Nephron (organoid): ENCODE results near the gene CALML5.

Source experiments
- H3K27ac Mint-ChIP-seq, 3 experiments: 2 replicates each; pipeline ENCODE4 v1.8.0; 2020; ENCODE audit warnings: mixed read lengths in 3 of 3, mild to moderate bottlenecking in 2 of 3, moderate library complexity in 1 of 3
- H3K27me3 Mint-ChIP-seq: 2 replicates; pipeline ENCODE4 v1.8.0; 2021; ENCODE audit warnings: low read depth, mild to moderate bottlenecking, moderate library complexity, mixed read lengths
- H3K36me3 Mint-ChIP-seq: 2 replicates; pipeline ENCODE4 v1.8.0; 2020; ENCODE audit warnings: low read depth, mixed read lengths
- H3K4me1 Mint-ChIP-seq: 2 replicates; pipeline ENCODE4 v1.8.0; 2020; ENCODE audit warnings: mixed read lengths
- H3K4me3 Mint-ChIP-seq, 3 experiments: 2 replicates each; pipeline ENCODE4 v1.8.0; 2020; ENCODE audit warnings: mild to moderate bottlenecking in 3 of 3, mixed read lengths in 3 of 3, moderate library complexity in 2 of 3
- H3K9me3 Mint-ChIP-seq: 2 replicates; pipeline ENCODE4 v1.8.0; 2020; ENCODE audit warnings: mixed read lengths
- CTCF ChIP-seq, 3 experiments: fragments of 200-600 bp; sonication (generic); IDR thresholded peaks; one replicate each; pipeline ENCODE4 v1.5.0; 2021; ENCODE audit warnings: antibody characterized with exemption in 3 of 3; ENCODE audit not compliant: unreplicated experiment in 3 of 3

CALML5 gene

GRCh38 chr10:5534880-5535856 lies 35.8 kb upstream of the CALML5 start:
- H3K4me1 Mint-ChIP-seq: peaks cover 60% of the 10 kb centered on the region
- peak overlapping the region; percentile 46 to 71 (median 56) for H3K27ac Mint-ChIP-seq
- TF ChIP-seq CTCF (IDR thresholded peaks at IDR 0.05; ENCODE audit: unreplicated experiment in 3 of 3): no peak
- peaks cover 6% of the 10 kb centered on the region for H3K9me3 Mint-ChIP-seq
- peaks cover 3% of the 10 kb centered on the region for H3K27me3 Mint-ChIP-seq
- no peaks in the 10 kb centered on the region for H3K36me3 Mint-ChIP-seq
- peak overlapping the region in 1 of 3 experiments; percentile 8 for H3K4me3 Mint-ChIP-seq

DNA sequence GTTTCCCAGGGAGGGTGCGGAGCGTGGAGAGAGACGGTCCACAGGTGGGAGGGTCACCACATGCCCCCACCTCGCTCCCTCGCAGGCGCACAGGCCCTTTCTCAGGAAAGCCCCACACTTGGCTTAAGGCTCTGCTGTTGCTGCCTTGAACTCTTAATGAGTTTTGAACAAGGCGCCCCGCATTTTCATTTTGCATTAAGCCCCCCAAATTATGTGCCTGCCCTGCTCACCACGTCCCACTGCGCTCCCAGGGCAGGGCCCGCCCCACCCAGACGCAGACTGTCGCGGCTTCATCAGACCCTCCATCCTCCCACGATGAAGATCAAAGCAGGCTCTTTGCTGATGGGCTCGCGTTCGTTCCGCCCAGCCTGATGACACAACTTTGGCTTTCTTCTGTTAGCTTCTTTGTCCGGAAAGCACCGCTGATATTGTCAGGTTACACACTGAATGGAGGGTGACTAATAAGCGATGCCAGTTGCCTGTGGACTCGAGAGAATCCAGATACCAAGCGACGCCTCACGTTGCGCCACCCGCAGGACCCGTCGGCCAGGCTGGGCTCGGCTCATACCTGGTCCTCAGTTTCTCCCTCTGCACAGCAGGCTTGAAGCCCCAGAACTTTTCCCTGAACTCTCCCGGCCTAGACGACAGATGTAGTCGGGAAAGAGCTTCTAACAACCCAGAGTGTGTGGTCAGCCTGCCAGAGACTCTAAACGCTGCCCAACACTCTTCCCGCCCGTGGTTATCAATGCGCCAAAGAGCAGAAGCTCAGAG lies 34.9 kb upstream of the CALML5 start:
- TF ChIP-seq CTCF (IDR thresholded peaks at IDR 0.05; ENCODE audit: unreplicated experiment in 3 of 3): no peak
- H3K36me3 Mint-ChIP-seq: no peaks in the 10 kb centered on the region
- H3K9me3 Mint-ChIP-seq: peaks cover 4% of the 10 kb centered on the region
- peak overlapping the region; percentile 46 to 71 (median 56) for H3K27ac Mint-ChIP-seq
- peaks cover 69% of the 10 kb centered on the region for H3K4me1 Mint-ChIP-seq
- H3K4me3 Mint-ChIP-seq: peak overlapping the region in 1 of 3 experiments; percentile 8
- H3K27me3 Mint-ChIP-seq: peaks cover 3% of the 10 kb centered on the region

DNA sequence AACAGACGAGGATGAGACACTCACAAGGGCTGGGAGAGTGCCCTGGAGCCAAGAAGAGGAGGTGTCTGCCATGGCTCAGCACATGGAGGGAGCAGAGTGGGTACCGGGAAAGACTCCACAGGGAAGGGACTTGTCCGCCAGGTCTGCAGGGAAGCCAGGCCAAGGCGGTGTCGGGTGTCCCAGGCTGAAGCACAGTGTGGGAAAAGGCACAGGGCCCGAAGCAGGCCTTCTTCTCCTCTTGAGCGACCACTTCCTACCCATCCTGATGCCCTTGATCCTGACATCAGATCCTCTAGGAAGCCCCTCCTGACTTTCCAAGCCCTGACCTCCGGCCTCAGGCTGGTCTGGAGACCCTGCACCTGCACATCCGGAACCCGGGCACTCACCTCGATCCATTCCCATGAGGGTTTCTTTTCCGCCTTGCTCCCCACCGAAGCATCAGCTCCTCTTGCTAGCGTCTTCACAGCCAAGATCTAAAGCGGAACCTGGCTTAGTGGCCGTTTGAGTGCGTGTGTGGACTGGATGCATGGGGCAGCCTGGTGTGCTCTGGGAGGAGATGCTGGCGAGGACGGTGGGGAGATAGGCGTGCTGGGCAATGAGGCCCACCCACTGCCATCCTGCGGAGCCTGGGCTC lies 33.8 kb upstream of the CALML5 start:
- peak overlapping the region in 1 of 3 experiments; percentile 18 for H3K4me3 Mint-ChIP-seq
- H3K9me3 Mint-ChIP-seq: peaks cover 4% of the 10 kb centered on the region
- H3K27ac Mint-ChIP-seq: peak overlapping the region in 2 of 3 experiments; percentile 28 to 71
- H3K36me3 Mint-ChIP-seq: no peaks in the 10 kb centered on the region
- peaks cover 3% of the 10 kb centered on the region for H3K27me3 Mint-ChIP-seq
- H3K4me1 Mint-ChIP-seq: peaks cover 61% of the 10 kb centered on the region
- no peak for TF ChIP-seq CTCF (IDR thresholded peaks at IDR 0.05; ENCODE audit: unreplicated experiment in 3 of 3)

DNA sequence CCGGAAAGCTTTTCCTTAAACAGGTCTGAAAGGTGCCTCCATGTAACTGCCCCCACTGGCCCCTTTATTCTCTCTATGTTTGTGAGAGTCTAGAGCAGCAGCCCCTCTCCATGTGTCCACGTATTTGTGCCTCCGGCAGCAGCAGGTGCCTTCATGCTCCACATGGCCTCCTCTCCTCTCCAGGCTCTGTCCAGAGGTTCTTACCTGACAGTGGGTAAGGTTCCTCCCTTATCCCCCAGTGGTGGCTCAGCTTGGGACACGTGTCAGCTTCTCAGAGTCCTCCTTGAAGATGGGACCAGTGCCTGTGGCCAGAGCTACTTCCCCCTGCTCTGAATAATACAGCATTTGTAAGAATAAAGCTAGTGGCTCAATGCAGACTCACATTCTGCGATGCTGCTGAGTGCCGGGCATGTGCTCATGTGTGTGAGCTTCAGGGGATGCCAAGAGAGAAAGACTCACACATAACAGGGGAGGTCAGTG lies 33.3 kb upstream of the CALML5 start:
- Mint-ChIP-seq H3K27ac (peak overlapping the region in 2 of 3 experiments; percentile 28 to 71), H3K27me3 (peaks cover 3% of the 10 kb centered on the region), H3K4me3 (peak overlapping the region in 1 of 3 experiments; percentile 18), H3K9me3 (peaks cover 4% of the 10 kb centered on the region), H3K36me3 (no peaks in the 10 kb centered on the region), H3K4me1 (peaks cover 60% of the 10 kb centered on the region)
- TF ChIP-seq CTCF (IDR thresholded peaks at IDR 0.05; ENCODE audit: unreplicated experiment in 3 of 3): no peak

DNA sequence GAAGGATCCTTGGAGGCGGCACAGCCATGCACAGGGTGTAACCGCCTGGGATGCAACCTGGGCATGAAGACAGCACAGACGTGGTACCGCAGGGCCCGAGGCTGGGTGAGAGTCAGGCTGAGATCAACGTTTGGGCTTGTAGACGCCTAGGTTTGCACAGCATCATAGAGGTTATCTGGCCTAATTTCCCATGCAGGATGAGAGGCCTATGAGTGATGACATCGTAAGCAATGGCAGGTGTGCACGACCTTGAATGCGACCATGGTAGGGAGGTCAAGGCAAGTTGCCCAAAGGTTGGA lies 32.9 kb upstream of the CALML5 start:
- Mint-ChIP-seq H3K27ac (peak overlapping the region in 2 of 3 experiments; percentile 71 to 75), H3K4me3 (no peak overlapping the region), H3K4me1 (peaks cover 60% of the 10 kb centered on the region), H3K36me3 (no peaks in the 10 kb centered on the region), H3K27me3 (peaks cover 3% of the 10 kb centered on the region), H3K9me3 (peaks cover 4% of the 10 kb centered on the region)
- no peak for TF ChIP-seq CTCF (IDR thresholded peaks at IDR 0.05; ENCODE audit: unreplicated experiment in 3 of 3)
